ENCODE results near the gene LDLRAD4. TPM values are rescaled to one million over a fixed set of nuclear protein-coding genes. Genes with fewer than 3 reads are reported as not detected.

The LDLRAD4 gene
- polyA plus RNA-seq, 1 of the 3 experiments (the other 2 are of a cell fraction) = 0.16 TPM

GRCh38 chr18:13543811-13544732 is 325.5 kb downstream of the LDLRAD4 start:
- H3F3A ChIP-seq (replicated peaks; ENCODE audit: insufficient read depth) = no peaks in the 10 kb centered on the region
- CTCF ChIA-PET = interaction anchor here (0.7 to 1.3 kb wide), 4 partner anchors 12 to 268 kb away, joined by 3 to 4 read pairs (median 3); no protein-coding TSS in a partner anchor
- no peak overlapping the region for H3K4me3 ChIP-seq (ENCODE audit: low read depth in 2 of 2, low read length in 1 of 2)
- DNase-seq = no peak
- TF ChIP-seq RCOR1 (IDR thresholded peaks at IDR 0.05; ENCODE audit: low read length) = no peak
- TF ChIP-seq FOXM1 (IDR thresholded peaks at IDR 0.05; ENCODE audit: low read depth) = no peak
- TF ChIP-seq SMC3 (IDR thresholded peaks at IDR 0.05; ENCODE audit: low read depth, low read length) = no peak
- TF ChIP-seq NRF1 (IDR thresholded peaks at IDR 0.05; ENCODE audit: low read depth, low read length) = no peak
- TF ChIP-seq CHD2 (IDR thresholded peaks at IDR 0.05; ENCODE audit: low read length, partially characterized antibody) = no peak
- TF ChIP-seq USF1 (IDR thresholded peaks at IDR 0.05; ENCODE audit: borderline replicate concordance, low read depth) = no peak
- no peak for TF ChIP-seq EP300 (IDR thresholded peaks at IDR 0.05; ENCODE audit: borderline replicate concordance in 1 of 2, low read depth in 1 of 2, low read length in 1 of 2)
- no peak for TF ChIP-seq SIN3A (IDR thresholded peaks at IDR 0.05; ENCODE audit: borderline replicate concordance, low read depth, low read length)
- no peak for TF ChIP-seq ELF1 (IDR thresholded peaks at IDR 0.05)
- no peak for TF ChIP-seq CTCF (IDR thresholded peaks at IDR 0.05)
- no peak for TF ChIP-seq GABPA (IDR thresholded peaks at IDR 0.05; ENCODE audit: low read depth)
- TF ChIP-seq POLR2AphosphoS5 (IDR thresholded peaks at IDR 0.05; ENCODE audit: low read depth, low read length) = no peak
- no peak for TF ChIP-seq JUND (IDR thresholded peaks at IDR 0.05)
- no peak for TF ChIP-seq REST (IDR thresholded peaks at IDR 0.05; ENCODE audit: low read depth, low read length)
- no peak overlapping the region for H2AFZ ChIP-seq (ENCODE audit: low read depth)
- no peak overlapping the region for H3K9ac ChIP-seq
- 77% methylated on average over 20 of the region's 25 CpGs for WGBS (ENCODE audit: low lambda C conversion rate)
- no peaks in the 10 kb centered on the region for H3K79me2 ChIP-seq (ENCODE audit: insufficient read depth)
- H4K20me1 ChIP-seq (ENCODE audit: insufficient read depth) = no peaks in the 10 kb centered on the region
- H3K27ac ChIP-seq (ENCODE audit: low read depth in 2 of 2, low read length in 1 of 2) = no peak overlapping the region
- H3K4me1 ChIP-seq (ENCODE audit: control insufficient read depth in 1 of 2, insufficient read depth in 2 of 2, low read depth in 1 of 2, low read length in 1 of 2) = peaks cover 0 to 17% of the 10 kb centered on the region in 2 experiments; a peak in 1 of 4 replicates
- no peak overlapping the region for H3K4me2 ChIP-seq
- no peaks in the 10 kb centered on the region for H3K9me3 ChIP-seq
- no peaks in the 10 kb centered on the region for H3K27me3 ChIP-seq (ENCODE audit: insufficient read depth)
- H3K36me3 ChIP-seq (replicated peaks in 1 of 2; ENCODE audit: control insufficient read depth in 1 of 2, insufficient read depth in 2 of 2, low read length in 1 of 2) = no peaks in the 10 kb centered on the region
- H3K9me2 ChIP-seq = no peaks in the 10 kb centered on the region
- POLR2A ChIA-PET = no interaction called here

All from SK-N-SH (cell line).